ENCODE data around the gene ASTN2.

- TF ChIP-seq CTCF (IDR thresholded peaks at IDR 0.05): no peak
- no peak for TF ChIP-seq POLR2A (IDR thresholded peaks at IDR 0.05)
These were observed 992.5 kb downstream of the ASTN2 start for GRCh38 chr9:116422119-116422979.
